Myocyte (in vitro differentiated cells): ENCODE measurements around the gene UBE2D2. TPM values are rescaled to one million over a fixed set of nuclear protein-coding genes. Genes with fewer than 3 reads are reported as not detected.

ENCODE experiments used
- DNase-seq: peaks from one replicate; pipeline ENCODE4 v3.0.0-alpha.2; 2012; ENCODE audit warnings: low read depth
- total RNA-seq: library from RNA; depleted of rRNA; stranded (reverse); fragments of >200 nt; gene quantifications from 2 replicates; pipeline ENCODE4 v1.2.3, GENCODE V29; 2014

The UBE2D2 gene
- total RNA-seq, 1 donor from 2014 or later: 130 TPM

- DNase-seq: no peak
These were observed 85.0 kb downstream of the UBE2D2 start for GRCh38 chr5:139646111-139646510.

DNA sequence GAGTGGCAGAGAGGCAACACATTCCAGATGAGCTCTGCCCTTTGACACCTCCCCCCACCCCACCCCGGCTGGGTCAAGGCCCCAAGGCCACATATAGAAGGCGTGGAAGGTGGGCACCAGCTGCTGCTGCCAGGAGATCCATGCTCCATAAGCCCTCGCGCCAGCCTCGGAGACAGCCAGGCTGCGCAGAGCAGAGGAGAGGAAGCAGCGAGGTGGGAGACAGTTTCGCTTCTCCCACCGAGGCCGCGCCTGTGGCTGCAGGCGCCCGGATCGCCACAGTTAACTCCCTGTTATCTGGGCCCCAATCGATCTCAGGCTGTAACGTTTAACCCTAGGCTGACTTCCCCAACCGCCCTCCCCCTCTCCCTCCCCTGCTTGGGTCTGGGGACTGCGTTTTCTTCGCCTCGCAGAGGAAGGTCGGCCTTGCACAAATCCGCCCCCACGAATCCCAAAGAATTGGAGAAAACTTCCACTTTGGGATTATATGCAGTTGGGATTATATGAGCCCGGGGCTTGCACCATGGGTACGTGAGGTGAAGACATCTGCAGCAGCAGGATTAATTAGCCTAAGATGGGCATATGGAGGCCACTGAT, 85.9 kb downstream of the UBE2D2 start:
- DNase-seq: no peak

- DNase-seq: no peak
These were observed 86.5 kb downstream of the UBE2D2 start for GRCh38 chr5:139647506-139648204.

- peak; percentile 92 for DNase-seq
These were observed 87.3 kb downstream of the UBE2D2 start, which contains the start of gene CXXC5 for GRCh38 chr5:139648205-139649081. Gene CXXC5 (plus strand): TSS chr5:139648349. CDS start chr5:139680524, 32,175 bp downstream.

GRCh38 chr5:139649082-139649991, 88.2 kb downstream of the UBE2D2 start:
- peak; percentile 50 for DNase-seq

DNA sequence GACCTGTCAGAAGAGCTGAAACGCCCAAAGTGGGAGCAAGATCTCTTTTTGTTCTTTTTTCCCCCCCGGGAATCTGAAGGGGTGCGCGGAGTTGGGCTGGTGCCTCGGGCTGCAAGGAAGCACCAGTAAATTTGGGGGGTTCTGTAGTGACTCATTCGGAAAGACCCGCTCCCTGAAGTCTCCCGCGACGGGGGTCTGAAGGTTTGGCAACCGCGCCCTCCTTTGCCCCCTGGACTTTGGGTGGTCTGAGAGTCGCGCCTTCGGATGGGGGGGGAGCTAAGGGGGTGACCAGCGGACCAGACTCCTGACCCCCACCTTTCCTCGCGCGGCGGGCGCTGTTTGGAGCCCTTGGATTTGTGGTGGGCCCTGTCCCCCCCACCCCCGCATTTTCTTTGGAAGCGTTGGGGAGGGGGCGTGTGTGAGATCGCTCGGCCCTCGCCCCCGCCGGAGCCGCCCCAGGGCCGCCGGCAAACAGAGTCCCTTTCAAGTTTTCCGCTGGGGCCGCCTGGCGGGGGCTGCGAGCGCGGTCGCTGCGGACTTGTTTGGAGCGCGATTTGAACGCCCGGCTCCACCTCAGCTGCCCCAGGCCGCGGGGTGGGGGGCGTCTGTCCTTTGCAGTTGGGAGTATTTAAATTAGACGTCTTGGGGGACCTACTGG, 89.0 kb downstream of the UBE2D2 start:
- DNase-seq: peak; percentile 59

- peak; percentile 94 for DNase-seq
These were observed 89.5 kb downstream of the UBE2D2 start for GRCh38 chr5:139650689-139651042.

DNA sequence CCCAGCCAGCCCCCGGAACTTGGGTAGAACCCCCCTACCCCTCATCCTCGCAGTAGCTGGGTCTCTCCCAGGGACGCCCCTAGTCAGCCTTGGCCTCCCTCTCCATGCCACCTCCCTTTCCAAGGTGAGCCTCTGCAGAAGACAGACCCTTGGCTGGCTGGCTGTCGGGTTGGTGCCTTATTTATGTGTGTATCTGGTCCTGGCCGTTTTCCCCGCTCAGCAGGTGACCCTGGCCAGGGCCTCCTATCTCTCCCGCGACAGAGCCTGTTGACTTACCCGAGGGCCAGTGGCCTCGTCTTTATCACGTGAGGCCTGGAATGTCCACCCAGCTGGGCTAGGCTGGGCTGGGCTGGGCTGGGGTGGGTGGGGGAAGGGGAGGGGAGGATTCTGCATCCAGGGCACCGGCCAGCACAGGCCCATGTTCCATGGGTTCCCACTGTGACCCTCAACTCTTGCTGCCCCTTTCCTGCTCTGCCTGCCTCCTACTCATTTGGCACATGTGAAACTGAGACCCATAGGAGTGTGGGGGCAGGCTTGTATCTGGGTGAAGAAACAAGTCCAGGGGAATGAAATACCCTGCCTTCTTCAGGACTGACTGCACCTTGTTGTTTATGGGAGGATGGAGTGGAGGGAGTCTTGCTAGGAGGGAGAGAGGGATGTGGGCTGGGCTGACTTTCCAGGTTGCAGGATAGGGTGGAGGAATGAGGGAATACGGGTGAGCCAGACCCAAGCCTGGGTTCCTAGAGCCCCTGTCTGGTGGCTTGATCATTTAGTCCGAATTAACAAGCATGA, 90.1 kb downstream of the UBE2D2 start:
- peak; percentile 93 for DNase-seq

GRCh38 chr5:139651853-139652787, 91.0 kb downstream of the UBE2D2 start:
- peak; percentile 93 for DNase-seq

- DNase-seq: peak; percentile 51
These were observed 91.7 kb downstream of the UBE2D2 start for GRCh38 chr5:139652788-139653241.

GRCh38 chr5:139653616-139654015, 92.5 kb downstream of the UBE2D2 start:
- no peak for DNase-seq

- no peak for DNase-seq
These were observed 93.3 kb downstream of the UBE2D2 start for GRCh38 chr5:139654464-139654863.

- DNase-seq: peak; percentile 59
These were observed 93.8 kb downstream of the UBE2D2 start for GRCh38 chr5:139654871-139655491.

DNA sequence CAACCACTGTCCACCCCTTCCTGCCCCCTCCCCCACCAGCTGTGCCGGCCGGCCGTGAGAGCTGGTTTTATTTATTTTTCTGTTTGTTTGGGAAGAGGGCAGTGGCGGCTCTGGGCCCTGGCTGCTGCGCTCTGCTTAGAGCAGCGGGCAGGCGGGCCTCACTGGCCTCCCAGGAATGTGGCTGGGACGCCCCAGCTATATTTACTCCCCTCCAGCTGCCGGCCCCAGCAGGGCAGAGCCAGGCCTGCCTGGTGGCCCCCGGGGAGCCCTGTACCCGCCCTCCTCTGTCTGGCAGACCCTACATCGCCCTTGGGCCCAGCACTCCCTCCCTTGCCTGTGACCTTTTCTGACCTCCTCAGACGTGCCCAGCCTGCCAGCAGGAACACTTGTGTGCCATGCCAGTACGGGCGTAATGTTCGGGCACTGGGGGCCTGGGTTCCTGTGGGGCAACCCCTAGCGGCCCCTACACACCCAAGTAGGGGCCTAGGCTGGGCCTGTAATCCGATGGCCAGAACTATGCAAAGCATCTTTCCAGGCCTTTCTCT, 94.7 kb downstream of the UBE2D2 start:
- DNase-seq: peak; percentile 97

GRCh38 chr5:139657363-139658321, 96.5 kb downstream of the UBE2D2 start:
- peak; percentile 92 for DNase-seq

- DNase-seq: peak; percentile 82
These were observed 97.4 kb downstream of the UBE2D2 start for GRCh38 chr5:139658501-139658927.
